KOPT-K1 (cell line): ENCODE results near the gene PDIK1L.

ENCODE experiments used
- H3K27ac ChIP-seq: fragments of 200-600 bp; sonication (generic); 2 replicates; pipeline ENCODE4 v1.5.1; 2016; ENCODE audit warnings: antibody characterized with exemption, mild to moderate bottlenecking, low read depth, low read length; ENCODE audit not compliant: poor library complexity, severe bottlenecking
- H3K36me3 ChIP-seq: fragments of 200-600 bp; sonication (generic); 2 replicates; pipeline ENCODE4 v1.5.1; 2017; ENCODE audit warnings: antibody characterized with exemption, mild to moderate bottlenecking, low read length, moderate library complexity; ENCODE audit not compliant: insufficient read depth
- H3K9me3 ChIP-seq: fragments of 200-600 bp; sonication (generic); 2 replicates; pipeline ENCODE4 v1.5.1; 2017; ENCODE audit warnings: antibody characterized with exemption, low read length, mild to moderate bottlenecking; ENCODE audit not compliant: insufficient read depth, poor library complexity, severe bottlenecking

Gene PDIK1L

DNA sequence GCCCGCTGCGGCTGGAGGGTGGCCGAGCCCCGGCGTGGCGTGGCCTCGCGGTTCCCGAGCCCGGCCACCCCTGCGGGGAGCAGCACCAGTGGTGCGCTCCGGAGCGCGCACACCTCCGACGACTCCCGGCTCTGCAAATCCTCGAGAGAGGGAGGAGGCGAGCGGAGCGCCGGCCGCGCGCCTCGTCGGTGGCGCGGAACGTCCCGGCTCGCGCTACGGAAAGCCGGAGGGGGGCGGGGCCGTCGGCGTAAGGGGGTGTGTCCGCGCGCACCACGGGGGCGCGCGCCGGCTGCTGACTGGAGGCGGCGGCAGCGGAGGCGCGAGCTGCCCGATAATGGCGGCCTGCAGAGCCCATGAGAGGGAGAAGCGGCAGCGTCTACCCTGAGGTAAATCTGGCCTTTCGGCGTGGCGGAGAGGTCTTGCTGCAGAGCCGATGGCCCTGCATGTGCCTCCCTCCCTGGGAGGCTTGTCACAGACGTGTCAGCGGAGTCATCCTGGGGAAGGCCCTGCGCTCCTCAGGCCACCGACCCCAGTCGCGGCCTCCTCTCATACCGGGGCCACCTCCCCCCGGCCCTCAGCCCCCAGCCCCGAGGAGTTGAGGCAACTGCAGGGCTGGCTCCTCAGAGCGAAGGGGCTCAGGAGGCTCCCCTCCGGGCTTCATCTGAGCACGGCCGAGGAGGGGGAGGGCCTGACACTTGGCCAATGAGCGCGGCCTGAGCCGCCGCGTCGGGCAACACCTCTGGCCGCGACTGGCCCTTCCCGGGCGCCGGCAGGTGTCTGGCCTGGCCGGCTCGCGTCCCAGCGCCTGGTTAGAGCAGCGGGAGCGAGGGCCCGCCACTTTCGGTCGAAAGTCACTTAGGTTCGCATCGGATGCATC is at the start of gene PDIK1L:
Gene PDIK1L (plus strand): TSS at position 295 of the 877 bp plus-strand sequence. CDS start 2,485 bp downstream, outside the sequence.
- peak within 1 kb of the TSS; percentile 93 for H3K27ac ChIP-seq

GRCh38 chr1:26064553-26064952 is 47.1 kb upstream of the PDIK1L start:
- H3K27ac ChIP-seq, result no peak overlapping the region
- H3K36me3 ChIP-seq, result no peaks in the 10 kb centered on the region
- no peaks in the 10 kb centered on the region for H3K9me3 ChIP-seq

More for the DNA sequence above, at the start of gene PDIK1L:
- peaks cover 32% of the 10 kb centered on the region for H3K36me3 ChIP-seq
- no peaks in the 10 kb centered on the region for H3K9me3 ChIP-seq

- Histone ChIP-seq H3K36me3 (no peaks in the 10 kb centered on the region), H3K9me3 (no peaks in the 10 kb centered on the region), H3K27ac (no peak overlapping the region)
Measured at GRCh38 chr1:26066160-26066559, 45.5 kb upstream of the PDIK1L start.

DNA sequence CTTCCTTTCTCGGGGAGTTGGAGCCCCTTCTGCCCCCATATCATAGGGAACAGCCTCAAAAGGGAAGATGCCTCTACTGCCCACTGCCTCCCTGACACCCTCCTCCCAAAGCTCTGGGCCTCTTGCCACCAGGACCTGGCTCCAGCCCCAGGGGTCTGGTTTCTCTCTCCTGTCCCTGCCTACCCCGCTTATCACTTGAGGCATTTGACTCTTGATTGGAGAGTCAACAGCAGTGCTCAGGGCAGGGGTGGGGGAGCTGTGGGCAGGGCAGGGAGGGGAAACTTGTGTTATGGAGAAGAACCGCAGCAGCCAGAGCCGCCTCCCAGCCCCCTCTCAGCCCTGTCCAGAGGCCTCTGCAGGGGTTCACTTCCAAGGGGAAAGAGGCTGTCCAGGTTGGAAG is 44.8 kb upstream of the PDIK1L start:
- Histone ChIP-seq H3K36me3 (no peaks in the 10 kb centered on the region), H3K27ac (no peak overlapping the region), H3K9me3 (no peaks in the 10 kb centered on the region)

DNA sequence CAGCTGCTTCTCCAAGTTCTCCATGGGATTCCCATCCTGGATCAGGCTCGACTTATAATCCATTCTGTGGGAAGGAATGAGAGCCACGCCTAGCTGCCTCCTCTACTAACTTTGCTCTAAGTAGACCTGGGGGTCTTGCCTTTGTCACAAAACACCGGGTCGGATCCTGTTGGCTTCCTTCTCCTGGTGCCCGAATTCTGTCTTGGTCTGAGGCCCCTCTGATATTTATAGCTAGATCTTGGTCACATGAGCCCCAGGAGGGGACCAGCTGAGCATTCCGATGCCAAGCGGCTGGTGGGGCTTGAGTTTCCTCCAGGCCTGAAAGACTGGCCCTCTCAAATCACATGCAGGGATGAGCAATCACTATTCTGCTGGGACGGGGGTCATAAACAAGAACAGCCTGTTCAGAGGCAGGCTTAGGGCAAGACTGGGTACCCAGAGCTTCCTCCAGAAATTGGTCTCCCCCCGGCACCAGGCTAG is 44.2 kb upstream of the PDIK1L start, which contains the start of gene TRIM63:
Gene TRIM63 (minus strand): TSS at position 199 of the 480 bp plus-strand sequence. CDS start 136 bp downstream, at position 63.
- Histone ChIP-seq H3K9me3 (no peaks in the 10 kb centered on the region), H3K36me3 (no peaks in the 10 kb centered on the region), H3K27ac (no peak within 1 kb of the TSS)

GRCh38 chr1:26069941-26070295 is 41.7 kb upstream of the PDIK1L start:
- Histone ChIP-seq H3K27ac (no peak overlapping the region), H3K9me3 (no peaks in the 10 kb centered on the region), H3K36me3 (no peaks in the 10 kb centered on the region)

- H3K9me3 ChIP-seq, result no peaks in the 10 kb centered on the region
- no peaks in the 10 kb centered on the region for H3K36me3 ChIP-seq
- H3K27ac ChIP-seq, result no peak overlapping the region
Measured at GRCh38 chr1:26070296-26070962, 41.2 kb upstream of the PDIK1L start.

GRCh38 chr1:26070963-26071342 is 40.7 kb upstream of the PDIK1L start:
- no peaks in the 10 kb centered on the region for H3K36me3 ChIP-seq
- H3K27ac ChIP-seq, result no peak overlapping the region
- H3K9me3 ChIP-seq, result no peaks in the 10 kb centered on the region

DNA sequence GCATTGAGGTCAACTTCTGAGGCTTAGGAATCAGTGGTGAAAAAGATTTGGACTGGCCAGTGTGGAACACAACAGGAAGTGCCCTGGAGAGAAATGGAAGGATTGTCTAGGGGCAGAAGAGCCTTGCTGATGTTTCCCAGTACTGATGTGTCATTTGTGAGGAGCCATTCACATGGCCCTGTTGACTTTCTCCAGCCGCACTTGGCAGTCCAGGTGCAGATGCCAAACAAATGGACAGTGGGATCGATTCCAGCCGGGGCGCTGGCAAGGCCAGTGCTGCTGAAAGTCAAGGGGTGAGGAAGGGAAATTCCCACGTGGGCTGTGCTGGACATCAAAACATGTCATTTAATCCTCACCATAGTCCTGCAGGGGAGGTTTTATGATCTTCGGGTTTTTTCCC is 39.3 kb upstream of the PDIK1L start:
- H3K9me3 ChIP-seq, result no peaks in the 10 kb centered on the region
- H3K27ac ChIP-seq, result no peak overlapping the region
- no peaks in the 10 kb centered on the region for H3K36me3 ChIP-seq

GRCh38 chr1:26075421-26076144 is 36.0 kb upstream of the PDIK1L start:
- no peaks in the 10 kb centered on the region for H3K9me3 ChIP-seq
- no peaks in the 10 kb centered on the region for H3K36me3 ChIP-seq
- no peak overlapping the region for H3K27ac ChIP-seq

DNA sequence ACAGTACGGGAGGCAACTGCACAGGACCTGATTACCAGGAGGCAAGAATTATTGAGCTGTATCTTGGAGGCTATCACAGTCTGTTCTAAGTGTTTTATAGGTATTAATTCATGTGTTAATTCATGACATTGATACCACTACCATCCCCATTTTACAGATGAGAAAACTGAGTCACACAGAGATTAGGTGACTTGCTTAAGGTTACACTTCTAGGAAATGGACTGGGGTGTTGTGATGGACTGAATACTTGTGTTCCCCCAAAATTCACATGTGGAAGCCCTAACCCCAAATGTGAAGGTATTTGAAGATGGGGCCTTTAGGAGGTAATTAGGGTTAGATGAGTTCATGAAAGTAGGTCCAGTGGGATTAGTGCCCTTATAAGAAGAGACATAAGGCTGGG is 34.1 kb upstream of the PDIK1L start:
- Histone ChIP-seq H3K36me3 (no peaks in the 10 kb centered on the region), H3K27ac (no peak overlapping the region), H3K9me3 (no peaks in the 10 kb centered on the region)

- Histone ChIP-seq H3K36me3 (no peaks in the 10 kb centered on the region), H3K27ac (no peak overlapping the region), H3K9me3 (no peaks in the 10 kb centered on the region)
Measured at GRCh38 chr1:26078286-26079177, 33.1 kb upstream of the PDIK1L start.

DNA sequence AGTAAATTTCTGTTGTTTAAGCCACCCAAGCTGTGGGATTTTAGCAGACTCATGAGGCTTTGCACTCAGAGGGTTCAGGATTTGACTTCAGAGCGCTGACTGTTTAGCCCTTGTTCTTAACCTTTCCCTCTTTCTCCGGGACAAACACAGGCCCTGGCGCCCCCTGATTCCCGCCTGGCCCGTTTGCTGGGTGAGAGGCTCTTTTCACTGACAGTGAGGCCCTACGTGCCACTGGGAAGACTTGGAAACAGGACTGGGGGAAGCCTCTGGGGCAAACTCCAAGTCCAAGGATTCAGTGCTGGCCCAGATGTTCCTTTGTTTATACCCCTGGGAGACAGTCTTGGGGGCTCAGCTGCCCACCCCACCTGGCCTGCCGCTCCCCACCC is 32.5 kb upstream of the PDIK1L start:
- Histone ChIP-seq H3K9me3 (no peaks in the 10 kb centered on the region), H3K27ac (no peak overlapping the region), H3K36me3 (no peaks in the 10 kb centered on the region)
